Vagina (tissue), 2 donors: Measurements from ENCODE around the gene RNASEH2C.

Experiments used
- POLR2AphosphoS5 ChIP-seq, 2 donors: sonication (generic); formaldehyde crosslinking; IDR thresholded peaks; one replicate each; pipeline ENCODE4 v1.9.0; 2017; ENCODE audit warnings: antibody characterized with exemption in 2 of 2, mild to moderate bottlenecking in 2 of 2, low read depth in 1 of 2; ENCODE audit not compliant: insufficient read depth in 1 of 2
- TF ChIP-seq, protein P1 (sequence below), 3 experiments: fragments of 450-650 bp in 2 of 3; fragments of 200-600 bp in 1 of 3; sonication (generic) in 1 of 3; IDR thresholded peaks; one replicate each; pipeline ENCODE4 v1.5.1; 2017 to 2019; ENCODE audit warnings: antibody characterized with exemption in 3 of 3, mild to moderate bottlenecking in 2 of 3, moderate library complexity in 2 of 3

- TF ChIP-seq POLR2AphosphoS5 (IDR thresholded peaks at IDR 0.05; ENCODE audit: insufficient read depth in 1 of 2, low read depth in 1 of 2), result no peak
- TF ChIP-seq, protein P1, sequence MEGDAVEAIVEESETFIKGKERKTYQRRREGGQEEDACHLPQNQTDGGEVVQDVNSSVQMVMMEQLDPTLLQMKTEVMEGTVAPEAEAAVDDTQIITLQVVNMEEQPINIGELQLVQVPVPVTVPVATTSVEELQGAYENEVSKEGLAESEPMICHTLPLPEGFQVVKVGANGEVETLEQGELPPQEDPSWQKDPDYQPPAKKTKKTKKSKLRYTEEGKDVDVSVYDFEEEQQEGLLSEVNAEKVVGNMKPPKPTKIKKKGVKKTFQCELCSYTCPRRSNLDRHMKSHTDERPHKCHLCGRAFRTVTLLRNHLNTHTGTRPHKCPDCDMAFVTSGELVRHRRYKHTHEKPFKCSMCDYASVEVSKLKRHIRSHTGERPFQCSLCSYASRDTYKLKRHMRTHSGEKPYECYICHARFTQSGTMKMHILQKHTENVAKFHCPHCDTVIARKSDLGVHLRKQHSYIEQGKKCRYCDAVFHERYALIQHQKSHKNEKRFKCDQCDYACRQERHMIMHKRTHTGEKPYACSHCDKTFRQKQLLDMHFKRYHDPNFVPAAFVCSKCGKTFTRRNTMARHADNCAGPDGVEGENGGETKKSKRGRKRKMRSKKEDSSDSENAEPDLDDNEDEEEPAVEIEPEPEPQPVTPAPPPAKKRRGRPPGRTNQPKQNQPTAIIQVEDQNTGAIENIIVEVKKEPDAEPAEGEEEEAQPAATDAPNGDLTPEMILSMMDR (IDR thresholded peaks at IDR 0.05), result no peak
Observed at GRCh38 chr11:65708451-65708850, 12.1 kb downstream of the RNASEH2C start.
